Peyer's patch (tissue), 4 donors: ENCODE results near the gene ESPL1.

Experiments
- POLR2A ChIP-seq, 2 donors: fragments of 450-650 bp; IDR thresholded peaks; one replicate each; pipeline ENCODE4 v1.5.1; 2017; ENCODE audit warnings: antibody characterized with exemption in 2 of 2, mild to moderate bottlenecking in 2 of 2, moderate library complexity in 2 of 2
- TF ChIP-seq, protein P1 (sequence below), 6 experiments: fragments of 450-650 bp in 4 of 6; fragments of 200-600 bp in 2 of 6; sonication (generic) in 1 of 6; IDR thresholded peaks; one replicate each; pipeline ENCODE4 v1.5.1; 2017 to 2019; ENCODE audit warnings: antibody characterized with exemption in 6 of 6, mild to moderate bottlenecking in 3 of 6, moderate library complexity in 1 of 6

GRCh38 chr12:53252349-53252916, 15.7 kb upstream of the ESPL1 start:
- TF ChIP-seq, protein P1, sequence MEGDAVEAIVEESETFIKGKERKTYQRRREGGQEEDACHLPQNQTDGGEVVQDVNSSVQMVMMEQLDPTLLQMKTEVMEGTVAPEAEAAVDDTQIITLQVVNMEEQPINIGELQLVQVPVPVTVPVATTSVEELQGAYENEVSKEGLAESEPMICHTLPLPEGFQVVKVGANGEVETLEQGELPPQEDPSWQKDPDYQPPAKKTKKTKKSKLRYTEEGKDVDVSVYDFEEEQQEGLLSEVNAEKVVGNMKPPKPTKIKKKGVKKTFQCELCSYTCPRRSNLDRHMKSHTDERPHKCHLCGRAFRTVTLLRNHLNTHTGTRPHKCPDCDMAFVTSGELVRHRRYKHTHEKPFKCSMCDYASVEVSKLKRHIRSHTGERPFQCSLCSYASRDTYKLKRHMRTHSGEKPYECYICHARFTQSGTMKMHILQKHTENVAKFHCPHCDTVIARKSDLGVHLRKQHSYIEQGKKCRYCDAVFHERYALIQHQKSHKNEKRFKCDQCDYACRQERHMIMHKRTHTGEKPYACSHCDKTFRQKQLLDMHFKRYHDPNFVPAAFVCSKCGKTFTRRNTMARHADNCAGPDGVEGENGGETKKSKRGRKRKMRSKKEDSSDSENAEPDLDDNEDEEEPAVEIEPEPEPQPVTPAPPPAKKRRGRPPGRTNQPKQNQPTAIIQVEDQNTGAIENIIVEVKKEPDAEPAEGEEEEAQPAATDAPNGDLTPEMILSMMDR (IDR thresholded peaks at IDR 0.05), result no peak
- no peak for TF ChIP-seq POLR2A (IDR thresholded peaks at IDR 0.05)
